GM11168 (cell line): Measurements from ENCODE around the gene SPOCK3.
"Not testable (repeated sequence)": the region's sequence is repeated elsewhere in the genome, so short reads cannot be mapped to it uniquely, and the experiment has no call there.

Experiments
- in situ Hi-C: fragments of 300-500 bp; cut with MboI; formaldehyde crosslinking; loops from one replicate; pipeline ENCODE4 v1.12.0; 2022; ENCODE audit warnings: low sequenced_read_pairs; ENCODE audit not compliant: unreplicated experiment

The SPOCK3 gene

GRCh38 chr4:167234316-167234881 lies at the start of gene SPOCK3:
Gene SPOCK3, minus strand, starts transcription at chr4:167234494.
- in situ Hi-C loops, result no loop called here

GRCh38 chr4:167282171-167282864 lies 48.0 kb upstream of the SPOCK3 start:
- in situ Hi-C loops, result no loop called here

GRCh38 chr4:167281545-167281944 lies 47.3 kb upstream of the SPOCK3 start:
- in situ Hi-C loops, result not testable (repeated sequence)

GRCh38 chr4:167274351-167274750 lies 40.1 kb upstream of the SPOCK3 start:
- in situ Hi-C loops, result no loop called here

GRCh38 chr4:167265231-167265630 lies 30.9 kb upstream of the SPOCK3 start:
- in situ Hi-C loops, result no loop called here

DNA sequence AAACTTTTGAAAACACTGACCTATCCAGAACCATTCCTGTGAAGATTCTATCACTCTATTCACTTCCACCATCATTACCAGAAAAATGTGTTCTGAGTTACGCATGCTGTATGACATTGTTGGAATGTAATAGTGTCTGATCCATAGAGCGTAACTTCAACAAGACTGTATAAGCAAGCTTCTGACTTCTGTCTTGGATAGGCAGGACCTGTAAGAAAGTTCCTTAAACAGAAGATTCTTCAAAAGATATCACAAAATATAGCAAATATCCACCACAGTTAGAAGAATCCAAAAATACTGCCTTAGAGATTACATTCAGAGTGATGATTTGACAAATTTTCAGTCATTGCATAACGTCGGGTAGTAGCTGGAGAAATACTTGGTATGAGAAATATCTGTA lies 14.0 kb upstream of the SPOCK3 start:
- in situ Hi-C loops, result no loop called here

GRCh38 chr4:167239627-167240026 lies 5.3 kb upstream of the SPOCK3 start:
- in situ Hi-C loops, result no loop called here

DNA sequence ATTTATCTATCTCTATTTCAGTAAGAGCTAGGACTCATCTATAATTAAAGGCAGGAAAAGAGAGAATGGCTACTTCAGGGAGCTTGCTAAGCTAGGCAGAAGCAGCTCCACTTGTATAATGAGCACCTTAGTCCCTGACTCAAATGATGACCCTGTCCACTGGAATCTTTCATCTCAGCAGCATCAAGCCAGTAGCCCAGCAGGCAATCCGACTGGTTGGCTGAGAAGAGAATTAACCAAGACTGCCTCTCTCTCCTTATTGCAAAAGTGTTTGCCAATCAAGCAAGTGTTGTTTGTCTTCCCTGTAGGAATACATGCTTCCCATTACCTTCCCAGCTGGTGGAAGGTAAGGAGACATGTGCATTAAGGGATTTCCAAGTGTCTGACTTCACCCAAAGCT lies 3.9 kb upstream of the SPOCK3 start:
- in situ Hi-C loops, result no loop called here

- in situ Hi-C loops, result no loop called here
Measured at GRCh38 chr4:167233685-167234315, 494 bp downstream of the SPOCK3 start.

GRCh38 chr4:167232805-167233684 lies 1.2 kb downstream of the SPOCK3 start:
- in situ Hi-C loops, result no loop called here

DNA sequence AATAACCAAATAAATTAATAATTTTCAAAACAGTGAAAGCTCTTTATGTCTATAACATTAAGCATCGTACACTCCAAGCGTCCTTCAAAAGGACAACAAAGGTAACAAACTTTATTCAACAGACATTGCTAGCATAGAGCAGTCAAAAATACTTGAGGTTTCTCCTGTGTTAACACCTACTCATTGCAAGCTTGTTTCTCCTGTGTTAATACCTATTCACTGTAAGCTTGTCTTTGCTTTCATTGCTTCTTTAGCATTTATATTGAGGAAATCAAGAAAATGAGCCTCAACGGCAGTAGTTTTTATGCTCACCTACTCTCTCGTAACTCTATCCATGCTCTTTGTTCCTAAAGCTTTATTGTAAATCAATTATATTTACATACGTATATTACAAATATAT lies 3.5 kb downstream of the SPOCK3 start:
- in situ Hi-C loops, result no loop called here

DNA sequence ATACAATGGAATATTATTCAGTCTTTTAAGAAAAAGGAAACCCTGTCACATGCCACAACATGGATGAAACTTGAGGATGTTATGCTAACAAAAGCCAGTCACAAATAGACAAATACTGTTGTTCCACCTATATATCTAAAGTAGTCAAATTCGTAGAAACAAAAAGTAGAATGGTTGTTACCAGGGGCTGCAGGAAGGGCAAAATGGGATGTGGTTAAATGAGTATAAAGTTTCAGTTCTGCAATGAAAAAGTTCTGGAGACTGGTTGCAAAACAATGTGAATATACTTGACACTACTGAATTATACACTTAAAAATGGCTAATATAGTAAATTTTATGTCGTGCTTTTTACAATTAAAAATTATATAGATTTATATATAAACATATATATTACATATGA lies 12.2 kb downstream of the SPOCK3 start:
- in situ Hi-C loops, result no loop called here

GRCh38 chr4:167221084-167221483 lies 13.2 kb downstream of the SPOCK3 start:
- in situ Hi-C loops, result no loop called here

DNA sequence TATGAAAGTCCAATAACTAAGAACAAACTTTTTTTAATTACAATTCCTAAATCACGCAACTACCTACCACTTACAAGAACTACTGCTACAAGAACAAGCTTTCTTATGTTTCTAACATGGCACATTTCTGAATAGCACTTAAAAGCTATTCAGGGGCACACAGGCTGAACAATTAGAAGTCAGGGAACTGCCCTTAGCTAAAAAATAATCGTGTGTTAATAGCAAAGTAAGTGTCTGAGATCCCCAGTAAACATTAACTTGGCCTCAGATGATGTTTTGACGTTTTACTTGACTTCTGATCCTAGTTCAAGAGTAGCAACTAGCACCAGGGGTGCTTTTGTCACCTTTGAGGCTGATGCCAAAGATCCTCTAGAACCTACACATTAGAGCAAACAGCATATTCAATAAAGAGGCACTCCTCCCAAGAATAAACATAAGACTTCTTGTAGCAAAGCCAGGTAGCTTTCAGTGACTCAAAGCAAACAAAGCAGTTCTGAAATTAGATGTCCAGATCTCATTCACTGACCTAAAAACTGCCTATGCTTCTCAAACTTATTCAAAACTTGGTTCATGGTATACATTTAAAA lies 16.2 kb downstream of the SPOCK3 start:
- in situ Hi-C loops, result no loop called here

DNA sequence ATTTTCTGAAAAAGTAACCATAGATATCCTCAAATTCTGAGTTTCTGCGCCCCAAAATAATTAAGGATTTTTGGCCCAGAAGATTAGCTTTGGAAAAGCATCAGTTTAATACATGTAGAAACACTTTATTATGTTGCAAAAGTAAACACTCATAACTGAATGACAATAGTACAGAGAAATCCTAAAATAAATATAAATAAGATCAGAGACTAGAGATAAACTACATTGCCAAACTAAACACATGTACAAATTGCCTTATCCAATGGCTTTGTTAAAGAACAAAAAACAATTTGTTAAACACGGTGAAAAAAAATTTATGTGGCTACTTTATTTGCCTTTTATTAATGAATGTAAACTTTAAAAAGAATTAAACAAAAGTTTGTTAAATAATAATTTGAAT lies 17.5 kb downstream of the SPOCK3 start:
- in situ Hi-C loops, result no loop called here

GRCh38 chr4:167210166-167210565 lies 24.1 kb downstream of the SPOCK3 start:
- in situ Hi-C loops, result no loop called here

DNA sequence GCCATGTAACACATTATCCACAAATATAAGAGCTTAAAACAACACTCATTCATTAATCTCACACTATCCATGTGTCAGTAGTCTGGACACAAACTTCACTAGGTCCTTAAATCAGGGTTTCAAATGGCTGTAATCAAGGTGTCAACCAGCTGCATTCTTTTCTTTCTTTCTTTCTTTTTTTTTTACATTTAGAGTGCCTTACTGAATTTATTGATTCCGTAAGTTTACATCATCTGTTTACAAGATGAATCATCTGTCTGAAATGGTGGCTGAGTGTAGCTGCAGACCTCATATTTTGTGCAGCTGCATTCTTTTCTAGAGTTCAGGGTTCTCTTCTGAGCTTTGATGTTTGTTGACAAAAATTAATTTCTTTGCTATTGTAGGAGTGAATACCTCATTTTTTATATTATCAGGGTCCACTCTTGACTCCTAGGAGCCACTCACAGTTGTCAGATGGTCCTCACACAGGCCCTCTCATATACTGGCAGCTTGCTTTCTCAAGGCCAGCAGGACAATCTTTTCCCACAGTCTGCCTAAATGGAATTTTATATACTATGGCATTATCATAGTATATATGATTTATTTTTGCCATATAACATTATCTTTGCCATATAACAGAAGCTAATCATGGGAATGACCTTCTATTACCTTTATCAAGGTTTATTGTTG lies 37.8 kb downstream of the SPOCK3 start:
- in situ Hi-C loops, result no loop called here

- in situ Hi-C loops, result no loop called here
Measured at GRCh38 chr4:167190379-167190778, 43.9 kb downstream of the SPOCK3 start.

DNA sequence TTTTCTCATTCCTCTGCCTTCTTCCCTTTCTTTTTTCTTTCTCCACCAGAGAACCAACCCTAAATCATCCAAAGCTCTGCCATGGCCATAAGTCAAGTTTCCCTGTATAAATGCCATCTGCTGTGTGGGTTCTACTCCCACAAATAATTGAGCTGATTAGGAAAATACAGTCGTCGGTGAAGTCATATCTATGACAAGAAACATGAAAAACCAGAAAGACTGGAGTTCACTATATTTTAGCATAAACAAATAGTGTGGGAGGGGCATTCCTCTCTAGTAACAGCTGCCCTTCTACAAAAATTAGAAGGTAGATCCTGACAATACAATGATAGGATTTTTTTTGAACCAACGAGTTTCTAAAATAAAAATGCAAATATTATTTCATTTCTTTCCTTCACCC lies 48.8 kb downstream of the SPOCK3 start:
- in situ Hi-C loops, result no loop called here

DNA sequence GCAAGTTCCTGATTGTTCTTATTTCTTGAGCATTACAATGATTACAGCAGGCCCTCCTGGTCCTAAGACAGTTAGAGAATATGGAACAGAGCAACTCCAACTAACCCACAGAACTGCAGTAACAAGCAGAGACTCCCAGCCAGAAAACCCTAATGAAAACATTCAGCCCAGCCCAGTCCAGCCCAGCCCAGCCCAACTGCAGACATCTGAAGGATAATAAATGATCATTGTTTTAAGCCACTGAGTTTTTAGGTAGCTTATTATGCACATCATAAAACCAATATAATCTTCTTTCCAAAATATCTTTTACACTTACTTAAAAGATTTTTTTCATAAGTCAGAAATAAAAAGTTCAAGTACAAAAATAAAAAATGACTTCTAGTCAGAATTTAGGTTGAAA lies 51.3 kb downstream of the SPOCK3 start:
- in situ Hi-C loops, result no loop called here
